Fibroblast of skin of abdomen (primary cell): ENCODE data around the gene LCN2.

Experiments
- DNase-seq: peaks from one replicate; pipeline ENCODE4 v3.0.0-alpha.2; 2013

The LCN2 gene

GRCh38 chr9:128150594-128151308, 1.5 kb downstream of the LCN2 start:
- no peak for DNase-seq

DNA sequence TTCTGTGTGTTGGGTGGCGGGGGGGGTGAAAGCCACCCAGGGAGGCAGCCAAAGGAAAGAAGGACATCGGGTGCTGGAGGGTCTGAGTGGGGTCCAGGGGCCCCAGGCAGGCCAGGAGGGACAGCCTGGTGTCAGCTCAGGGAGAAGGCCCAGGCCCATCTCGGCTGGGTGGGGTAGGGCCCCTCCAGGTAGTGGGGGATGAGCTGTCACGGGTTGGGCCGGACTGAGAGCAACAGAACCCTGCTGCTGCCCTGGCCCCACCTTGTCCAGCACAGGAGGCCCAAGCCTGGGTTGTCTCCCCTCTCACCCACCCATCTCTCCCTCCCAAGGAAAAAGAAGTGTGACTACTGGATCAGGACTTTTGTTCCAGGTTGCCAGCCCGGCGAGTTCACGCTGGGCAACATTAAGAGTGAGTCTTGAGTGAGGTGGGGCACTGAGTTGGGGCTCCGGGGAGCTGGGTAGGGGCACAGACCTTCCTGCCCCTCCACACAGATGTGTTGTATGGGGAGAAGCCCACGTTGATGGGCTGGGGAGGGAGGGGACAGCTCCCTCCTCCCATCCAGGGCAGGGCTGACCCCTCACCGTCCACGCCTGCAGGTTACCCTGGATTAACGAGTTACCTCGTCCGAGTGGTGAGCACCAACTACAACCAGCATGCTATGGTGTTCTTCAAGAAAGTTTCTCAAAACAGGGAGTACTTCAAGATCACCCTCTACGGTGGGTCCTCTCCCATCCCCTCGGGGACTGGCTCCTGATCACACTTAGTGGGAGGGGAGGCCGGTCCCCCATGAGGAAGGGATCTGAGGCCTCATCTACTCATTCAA, 2.3 kb downstream of the LCN2 start:
- no peak for DNase-seq

DNA sequence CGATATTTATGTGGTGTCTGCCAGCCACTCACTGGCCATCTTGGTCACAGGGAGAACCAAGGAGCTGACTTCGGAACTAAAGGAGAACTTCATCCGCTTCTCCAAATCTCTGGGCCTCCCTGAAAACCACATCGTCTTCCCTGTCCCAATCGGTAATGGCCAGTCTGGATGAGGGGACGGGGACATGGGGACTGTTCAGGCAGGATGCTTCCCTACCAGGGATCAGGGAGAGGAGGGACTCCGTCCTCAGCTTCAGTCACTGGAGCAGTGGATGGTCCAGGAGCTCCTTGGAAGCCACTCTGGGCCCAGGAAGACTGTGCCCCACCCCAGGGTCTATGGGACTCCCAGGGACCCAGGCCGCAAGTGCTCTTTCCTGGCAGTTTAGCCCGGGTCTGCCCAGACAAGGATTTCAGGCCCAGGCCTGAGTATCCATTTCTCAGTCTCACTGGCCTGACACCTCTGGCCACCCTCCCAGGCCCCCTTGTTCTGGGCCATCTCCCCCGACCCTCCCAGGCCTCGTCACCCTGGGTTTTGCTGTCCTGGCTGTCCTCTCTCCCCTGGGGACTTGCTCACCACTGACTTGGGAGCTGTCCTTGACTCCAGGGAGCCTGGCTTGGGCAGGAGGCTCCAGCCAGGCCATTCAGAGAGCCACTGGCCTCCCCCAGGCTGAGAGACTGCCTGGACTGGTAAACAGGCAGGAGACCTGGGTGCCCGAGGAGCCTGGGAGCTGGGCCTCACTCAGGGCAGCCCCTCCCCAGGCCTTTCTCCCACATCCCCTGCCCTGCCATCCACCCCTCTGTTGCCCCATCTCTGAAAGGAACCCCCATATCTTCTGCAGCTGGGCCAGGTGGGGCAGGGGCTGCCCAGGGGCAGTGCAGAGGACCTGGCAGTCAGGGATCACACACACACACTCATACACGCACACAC, 3.1 kb downstream of the LCN2 start:
- DNase-seq: no peak

GRCh38 chr9:128153060-128153946, 4.0 kb downstream of the LCN2 start:
- no peak for DNase-seq

DNA sequence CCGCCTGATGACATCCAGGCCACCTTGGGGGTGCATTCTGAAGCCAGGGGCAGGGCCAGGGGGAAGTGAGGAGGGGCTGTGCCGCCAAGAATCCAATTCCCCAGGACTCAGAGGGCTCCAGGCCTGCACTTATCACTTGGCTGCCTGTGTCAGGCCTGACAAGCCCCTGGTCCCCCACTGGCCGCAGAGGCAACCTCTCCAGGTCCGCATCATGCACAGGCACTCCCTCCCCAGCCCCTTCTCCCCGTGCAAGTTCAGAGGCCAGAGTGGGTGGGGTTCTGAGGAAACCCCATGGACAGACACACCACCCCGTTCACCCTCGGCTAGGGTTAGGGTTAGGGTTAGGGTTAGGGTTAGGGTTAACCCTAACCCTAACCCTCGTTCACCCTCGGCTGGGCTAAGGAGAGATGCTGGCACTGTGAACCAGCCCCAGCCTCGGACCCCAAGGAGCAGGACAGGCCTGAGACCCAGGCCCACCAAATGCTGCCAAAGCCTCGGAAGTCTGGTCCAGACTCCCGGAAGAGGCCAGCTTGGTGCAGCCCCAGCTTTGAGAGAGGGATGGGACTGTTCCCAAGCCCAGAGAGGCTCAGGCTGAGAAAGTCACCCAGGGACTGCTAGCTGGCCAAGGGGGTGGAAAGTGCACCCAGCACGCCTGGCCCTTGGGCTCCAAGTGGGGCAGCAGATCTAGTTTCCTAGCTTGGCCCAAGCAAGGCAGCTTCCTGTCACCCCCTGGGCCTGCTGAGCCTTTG, 4.9 kb downstream of the LCN2 start:
- DNase-seq: no peak

GRCh38 chr9:128155736-128156500, 6.7 kb downstream of the LCN2 start:
- DNase-seq: no peak

- no peak for DNase-seq
Measured at GRCh38 chr9:128159522-128159783, 10.2 kb downstream of the LCN2 start.

DNA sequence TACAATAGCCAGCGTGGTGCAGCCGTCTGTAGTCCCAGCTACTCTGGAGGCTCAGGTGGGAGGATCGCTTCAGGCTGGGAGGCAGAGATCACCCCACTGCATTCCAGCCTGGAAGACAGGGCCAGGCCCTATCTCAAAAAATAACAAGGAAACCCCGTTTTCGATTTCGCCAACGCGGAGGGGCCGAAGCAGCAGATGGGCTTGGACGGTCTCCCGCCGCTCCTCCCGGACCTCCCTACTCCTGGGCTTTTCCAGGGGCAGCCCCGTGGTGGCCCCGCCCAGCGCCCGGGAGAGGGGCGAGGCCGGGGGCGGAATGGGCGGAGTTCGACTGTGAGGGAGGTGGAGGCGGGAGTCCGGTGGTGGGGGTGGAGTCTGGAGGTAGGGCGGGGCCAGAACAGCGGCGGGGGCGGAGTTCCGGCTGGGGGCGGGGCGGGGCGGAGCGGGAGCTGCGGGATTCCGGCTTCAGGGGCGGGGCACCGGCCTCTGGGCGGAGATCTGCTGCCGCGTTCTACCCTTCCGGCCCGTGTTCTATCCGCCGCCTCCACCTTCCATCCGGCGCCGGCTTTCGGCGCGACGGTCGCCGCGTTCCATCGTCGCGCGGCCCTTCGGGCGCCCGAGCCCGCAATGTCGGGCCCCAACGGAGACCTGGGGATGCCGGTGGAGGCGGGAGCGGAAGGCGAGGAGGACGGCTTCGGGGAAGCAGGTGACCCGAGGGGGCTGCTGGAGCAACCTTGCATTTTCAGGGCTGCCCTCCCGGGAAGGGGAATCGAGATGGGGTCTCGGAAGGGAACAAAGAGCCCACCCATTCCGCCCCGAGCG, 10.7 kb downstream of the LCN2 start, which contains the start of gene BBLN:
BBLN (plus strand) TSS at position 482 of the 819 bp plus-strand sequence; CDS start at position 625, 143 bp downstream.
- DNase-seq: peak; percentile 94

GRCh38 chr9:128160603-128160987, 11.3 kb downstream of the LCN2 start:
- no peak for DNase-seq

GRCh38 chr9:128161215-128161902, 12.1 kb downstream of the LCN2 start:
- DNase-seq: no peak

DNA sequence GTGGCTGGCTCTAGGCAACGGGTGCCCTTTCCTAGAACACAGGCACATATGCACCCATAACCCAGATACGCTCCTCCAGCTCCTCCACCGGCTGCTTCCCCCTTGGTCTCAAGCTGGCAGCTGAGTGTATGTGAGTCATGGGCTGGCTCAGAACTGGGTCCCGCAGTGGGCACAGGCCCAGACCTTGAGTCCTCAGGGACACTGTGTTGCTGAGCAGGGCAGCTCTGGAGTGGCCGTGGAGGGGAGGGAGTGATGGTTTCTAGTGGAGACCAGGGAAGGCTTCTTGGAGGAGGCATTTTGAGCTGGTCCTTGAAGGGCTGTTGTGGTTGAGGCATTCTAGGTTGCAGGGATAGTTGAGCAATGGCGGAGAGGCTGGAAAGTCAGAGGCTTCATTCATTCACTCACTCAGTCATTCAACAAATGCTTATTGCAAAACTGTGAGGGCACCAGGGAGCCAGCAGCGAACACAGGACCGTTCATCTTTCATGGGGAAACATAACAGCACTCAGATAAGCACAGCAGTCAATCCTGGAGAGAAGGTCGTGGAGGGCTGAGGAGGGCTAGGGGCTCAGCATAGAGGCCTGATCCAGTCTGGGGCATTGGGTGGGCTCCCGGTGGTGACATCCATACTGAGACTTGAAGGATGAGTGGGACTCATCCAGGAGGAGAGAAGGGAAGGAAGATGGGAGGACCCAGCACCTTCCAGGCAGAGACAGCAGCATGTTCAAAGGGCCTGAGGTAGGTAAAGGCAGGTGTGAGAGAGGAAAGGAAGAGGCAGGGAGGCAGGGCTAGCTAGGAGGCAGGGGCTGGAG, 13.2 kb downstream of the LCN2 start:
- no peak for DNase-seq

DNA sequence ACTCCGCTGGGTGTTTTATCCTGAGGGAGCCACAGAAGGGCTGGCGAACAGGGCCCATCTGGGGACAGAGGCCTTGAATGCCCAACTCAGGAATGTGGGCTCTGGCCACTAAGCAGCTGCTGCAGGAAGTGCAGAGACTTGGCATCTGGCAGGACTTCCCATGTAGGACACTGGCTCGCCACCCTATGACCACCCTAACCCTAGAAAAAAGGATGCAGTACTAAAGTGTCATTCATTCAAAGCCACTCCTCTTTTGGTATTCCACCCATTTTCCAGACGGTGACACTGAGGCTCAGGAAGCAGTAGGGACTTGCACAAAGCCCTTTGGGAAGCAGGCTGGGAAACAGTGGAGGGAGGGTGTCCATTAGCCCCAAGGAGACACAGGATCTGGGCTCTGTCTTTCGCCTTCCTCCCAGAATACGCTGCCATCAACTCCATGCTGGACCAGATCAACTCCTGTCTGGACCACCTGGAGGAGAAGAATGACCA, 13.8 kb downstream of the LCN2 start:
- no peak for DNase-seq

- no peak for DNase-seq
Measured at GRCh38 chr9:128163523-128164306, 14.5 kb downstream of the LCN2 start.

DNA sequence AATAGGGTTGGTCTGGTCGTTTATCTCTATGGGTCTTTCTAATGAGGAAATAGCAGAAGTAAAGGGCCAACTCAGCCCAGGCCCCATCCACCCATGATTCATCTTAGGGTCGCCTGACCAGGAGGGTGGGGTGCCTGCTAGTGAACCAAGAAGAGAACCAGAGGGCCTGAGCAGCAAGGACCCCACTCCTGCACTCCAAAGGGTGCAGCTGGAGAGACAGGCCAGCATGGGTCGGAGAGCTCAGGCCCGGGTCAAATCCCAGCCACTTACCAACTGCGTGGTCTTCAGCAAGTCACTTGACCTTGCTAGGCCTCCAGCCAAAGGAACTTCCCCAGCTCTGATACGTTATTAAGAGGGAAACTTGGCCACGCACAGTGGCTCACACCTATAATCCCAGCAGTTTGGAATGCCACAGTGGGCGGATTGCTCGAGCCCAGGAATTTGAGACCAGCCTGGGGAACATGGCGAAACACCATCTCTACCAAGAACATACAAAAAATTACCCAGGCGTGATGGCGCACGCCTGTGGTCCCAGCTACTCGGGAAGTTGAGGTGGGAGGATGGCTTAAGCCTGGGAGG, 15.1 kb downstream of the LCN2 start:
- DNase-seq: no peak

GRCh38 chr9:128166169-128166568, 16.9 kb downstream of the LCN2 start:
- no peak for DNase-seq

- no peak for DNase-seq
Measured at GRCh38 chr9:128167209-128167608, 18.0 kb downstream of the LCN2 start.
